Lower lobe of right lung (tissue), 2 donors: Measurements from ENCODE around the gene TENM3. TPM values are rescaled to one million over a fixed set of nuclear protein-coding genes. Genes with fewer than 3 reads are reported as not detected.
"Not testable (repeated sequence)": the region's sequence is repeated elsewhere in the genome, so short reads cannot be mapped to it uniquely, and the experiment has no call there.

Experiments
- ATAC-seq, 2 donors: fragments of 200-7000 bp; cut with Tn5 transposase; one replicate each; pipeline ENCODE4 v1.9.1; 2020 to 2022; ENCODE audit warnings: mild to moderate bottlenecking in 2 of 2, moderate library complexity in 2 of 2
- DNase-seq: peaks from one replicate; pipeline ENCODE4 v3.0.0-alpha.2; 2020
- H3K27ac ChIP-seq: fragments of 200-600 bp; one replicate; pipeline ENCODE4 v1.8.0; 2022
- H3K27me3 ChIP-seq: fragments of 200-600 bp; one replicate; pipeline ENCODE4 v1.8.0; 2022; ENCODE audit warnings: low read depth
- H3K36me3 ChIP-seq: fragments of 200-600 bp; one replicate; pipeline ENCODE4 v1.8.0; 2022; ENCODE audit warnings: mild to moderate bottlenecking
- H3K4me1 ChIP-seq: fragments of 200-600 bp; one replicate; pipeline ENCODE4 v1.8.0; 2022
- H3K4me3 ChIP-seq: fragments of 200-600 bp; one replicate; pipeline ENCODE4 v1.8.0; 2022; ENCODE audit warnings: mild to moderate bottlenecking
- H3K9me3 ChIP-seq: fragments of 200-600 bp; one replicate; pipeline ENCODE4 v1.8.0; 2022
- CTCF ChIP-seq: fragments of 200-600 bp; IDR thresholded peaks from one replicate; pipeline ENCODE4 v1.8.0; 2022; ENCODE audit warnings: antibody characterized with exemption, mild to moderate bottlenecking
- intact Hi-C: fragments of 100-400 bp; cut with DNase I; formaldehyde crosslinking; loops from one replicate; pipeline ENCODE4 v1.11.0; 2022
- total RNA-seq: library from RNA; stranded (reverse); fragmentation: NEBNext Ultra II Directional; extraction: Animal tissue kit (Norgen Biotek cat#: 25700); gene quantifications from one replicate; pipeline ENCODE4 v1.2.1, GENCODE V29; 2021
- donor health status: DM: no; HTN: yes; CAD: no; lungs with severe emphysema.

TENM3 gene
- total RNA-seq, 1 donor from 2014 or later, result 1.9 TPM

- Histone ChIP-seq H3K36me3 (no peaks in the 10 kb centered on the region), H3K4me1 (no peaks in the 10 kb centered on the region), H3K27ac (no peak overlapping the region), H3K27me3 (no peaks in the 10 kb centered on the region), H3K4me3 (no peak overlapping the region), H3K9me3 (no peaks in the 10 kb centered on the region)
- no peak for ATAC-seq
- intact Hi-C loops, result no loop called here
- no peak for TF ChIP-seq CTCF
- no peak for DNase-seq
Measured at GRCh38 chr4:182233310-182234090, 9.7 kb upstream of the TENM3 start.

GRCh38 chr4:182235021-182235795 lies 8.0 kb upstream of the TENM3 start:
- Histone ChIP-seq H3K4me3 (no peak overlapping the region), H3K27me3 (no peaks in the 10 kb centered on the region), H3K36me3 (no peaks in the 10 kb centered on the region), H3K27ac (no peak overlapping the region), H3K9me3 (no peaks in the 10 kb centered on the region), H3K4me1 (no peaks in the 10 kb centered on the region)
- no peak for ATAC-seq
- TF ChIP-seq CTCF, result no peak
- intact Hi-C loops, result no loop called here
- no peak for DNase-seq

- intact Hi-C loops, result no loop called here
- ATAC-seq (no peak), DNase-seq (no peak)
- Histone ChIP-seq H3K4me3 (no peak overlapping the region), H3K27me3 (no peaks in the 10 kb centered on the region), H3K36me3 (no peaks in the 10 kb centered on the region), H3K27ac (no peak overlapping the region), H3K9me3 (no peaks in the 10 kb centered on the region), H3K4me1 (no peaks in the 10 kb centered on the region)
- TF ChIP-seq CTCF, result no peak
Measured at GRCh38 chr4:182236186-182236585, 7.0 kb upstream of the TENM3 start.

GRCh38 chr4:182237010-182237409 lies 6.2 kb upstream of the TENM3 start:
- H3K27ac ChIP-seq, H3K36me3 ChIP-seq, ATAC-seq, intact Hi-C loops, H3K4me1 ChIP-seq, DNase-seq, H3K9me3 ChIP-seq, H3K27me3 ChIP-seq, H3K4me3 ChIP-seq: not testable (repeated sequence)

- H3K4me1 ChIP-seq, result no peaks in the 10 kb centered on the region
- H3K27ac ChIP-seq, result no peak overlapping the region
- no peak for DNase-seq
- intact Hi-C loops, result no loop called here
- no peak overlapping the region for H3K4me3 ChIP-seq
- H3K36me3 ChIP-seq, result no peaks in the 10 kb centered on the region
- no peak for TF ChIP-seq CTCF
- H3K9me3 ChIP-seq, result no peaks in the 10 kb centered on the region
- H3K27me3 ChIP-seq, result no peaks in the 10 kb centered on the region
- no peak for ATAC-seq
Measured at GRCh38 chr4:182238355-182238931, 4.8 kb upstream of the TENM3 start.
